HG03196 (cell line): ENCODE data around the gene HMX3.

Experiments
- ATAC-seq: cut with Tn5 transposase; IDR thresholded peaks from one replicate; pipeline ENCODE4 v1.9.1; 2021; ENCODE audit not compliant: unreplicated experiment

HMX3 gene

DNA sequence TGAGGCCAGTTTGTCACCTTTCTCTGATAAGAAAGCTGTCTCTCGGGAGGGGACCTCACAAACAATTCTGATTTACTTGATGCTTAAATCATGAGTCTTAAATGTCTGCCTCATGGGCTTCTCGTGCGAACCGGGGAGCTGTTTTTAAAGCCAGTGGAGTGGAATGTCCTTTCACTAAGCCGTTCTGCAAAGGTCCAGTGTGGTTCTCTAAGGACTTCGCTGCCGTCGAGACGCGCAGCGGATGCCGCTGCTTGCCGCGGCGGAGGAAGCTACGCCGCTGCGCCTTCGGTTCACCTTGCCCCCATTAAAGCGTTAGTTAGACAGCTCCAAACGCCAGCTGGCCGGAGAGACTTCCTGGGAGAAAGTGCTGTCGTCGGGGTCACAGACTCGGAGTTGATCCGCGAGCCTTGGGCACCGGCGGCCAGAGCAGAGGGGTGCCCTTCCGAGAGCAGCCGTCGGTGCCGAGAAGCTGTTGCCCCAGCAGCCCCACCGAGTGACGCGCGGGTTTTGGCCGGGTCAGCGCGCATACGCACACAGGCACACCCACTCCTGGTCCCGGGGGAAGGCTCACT is 1.3 kb upstream of the HMX3 start:
- no peak for ATAC-seq

DNA sequence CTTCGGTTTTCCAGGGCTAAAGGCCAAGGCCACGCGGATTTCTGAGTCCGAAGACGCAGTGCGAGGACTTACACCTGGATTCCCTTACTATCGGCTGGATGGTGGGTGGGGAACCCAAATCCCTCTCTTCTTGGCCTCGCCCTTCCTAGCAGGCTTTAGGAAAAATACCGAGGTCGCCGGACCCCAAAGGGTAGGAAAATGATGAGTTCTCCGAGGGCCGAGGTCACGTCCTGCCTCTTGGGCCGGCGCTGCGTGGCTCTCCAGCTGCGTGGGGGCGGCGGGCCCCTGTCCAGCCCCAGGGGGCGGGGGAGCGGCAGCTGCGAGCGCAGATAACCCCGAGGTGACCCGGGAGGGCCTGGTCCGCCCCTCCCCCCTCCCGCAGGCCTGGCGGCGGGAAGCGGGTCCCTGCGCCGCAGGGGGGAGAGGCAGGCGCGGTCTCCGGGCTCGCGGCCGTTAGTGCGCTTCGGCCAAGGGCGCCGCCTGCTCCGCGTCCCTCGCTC is 805 bp upstream of the HMX3 start:
- ATAC-seq: no peak

DNA sequence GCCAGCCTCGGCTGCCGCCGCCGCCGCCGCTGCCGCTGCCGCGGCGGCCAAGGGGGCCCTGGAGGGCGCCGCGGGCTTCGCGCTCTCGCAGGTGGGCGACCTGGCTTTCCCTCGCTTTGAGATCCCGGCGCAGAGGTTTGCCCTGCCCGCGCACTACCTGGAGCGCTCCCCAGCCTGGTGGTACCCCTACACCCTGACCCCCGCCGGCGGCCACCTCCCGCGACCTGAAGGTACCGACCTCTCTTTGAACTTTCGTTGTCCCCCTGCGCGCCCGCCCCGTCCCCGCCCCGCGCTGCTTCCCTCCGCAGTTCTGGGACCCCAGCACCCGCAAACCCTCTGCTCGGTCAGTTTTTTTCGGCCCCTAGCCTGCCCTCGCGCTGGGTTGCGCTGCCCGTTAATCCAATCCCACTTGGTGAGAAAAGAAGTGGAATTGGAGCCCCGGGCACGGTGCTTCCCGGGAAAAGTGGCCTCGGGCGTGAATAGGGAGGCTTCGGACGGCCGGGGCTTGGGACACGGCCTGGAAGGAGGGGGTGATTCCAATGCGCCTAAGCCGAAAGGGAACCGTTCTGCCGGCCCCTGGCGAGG is 543 bp downstream of the HMX3 start:
- ATAC-seq: no peak

DNA sequence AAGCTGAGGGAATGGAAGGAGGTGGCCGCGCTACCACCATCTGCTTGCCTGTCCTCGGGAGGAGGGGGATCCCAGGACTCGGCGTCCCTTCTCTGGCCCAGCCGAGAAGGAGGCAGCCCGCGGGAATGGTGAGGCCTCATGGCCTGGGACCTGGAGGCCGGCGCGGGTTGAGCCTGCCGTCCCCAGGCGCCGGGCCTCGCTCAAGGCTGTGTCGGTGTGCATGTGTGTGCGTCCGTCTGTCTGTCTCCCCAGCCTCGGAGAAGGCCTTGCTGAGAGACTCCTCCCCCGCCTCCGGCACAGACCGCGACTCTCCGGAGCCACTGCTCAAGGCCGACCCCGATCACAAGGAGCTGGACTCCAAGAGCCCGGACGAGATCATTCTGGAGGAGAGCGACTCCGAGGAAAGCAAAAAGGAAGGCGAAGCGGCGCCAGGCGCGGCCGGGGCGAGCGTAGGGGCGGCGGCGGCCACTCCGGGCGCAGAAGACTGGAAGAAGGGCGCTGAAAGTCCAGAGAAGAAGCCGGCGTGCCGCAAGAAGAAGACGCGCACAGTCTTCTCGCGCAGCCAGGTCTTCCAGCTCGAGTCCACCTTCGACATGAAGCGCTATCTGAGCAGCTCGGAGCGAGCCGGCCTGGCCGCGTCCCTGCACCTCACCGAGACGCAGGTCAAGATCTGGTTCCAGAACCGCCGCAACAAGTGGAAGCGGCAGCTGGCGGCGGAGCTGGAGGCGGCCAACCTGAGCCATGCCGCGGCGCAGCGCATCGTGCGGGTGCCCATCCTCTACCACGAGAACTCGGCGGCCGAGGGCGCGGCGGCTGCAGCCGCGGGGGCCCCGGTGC is 1.3 kb downstream of the HMX3 start:
- no peak for ATAC-seq

DNA sequence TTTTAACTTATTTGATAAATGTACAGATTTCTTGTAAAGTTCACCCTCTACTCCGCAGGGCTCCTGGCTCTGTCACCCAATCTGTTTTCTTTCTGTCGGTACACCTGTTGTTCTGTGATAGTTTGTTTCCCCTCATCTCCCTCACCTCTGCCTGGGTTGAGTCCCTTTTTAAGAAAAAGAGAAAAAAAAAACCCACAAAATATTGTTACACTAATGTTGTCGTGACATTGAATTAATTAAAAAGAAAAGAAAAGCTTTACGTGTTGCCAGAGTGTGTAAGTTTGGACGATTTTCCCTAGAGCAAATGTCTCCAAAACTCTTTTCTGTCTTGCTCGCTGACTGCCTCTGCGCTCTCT is 3.4 kb downstream of the HMX3 start:
- ATAC-seq: no peak

DNA sequence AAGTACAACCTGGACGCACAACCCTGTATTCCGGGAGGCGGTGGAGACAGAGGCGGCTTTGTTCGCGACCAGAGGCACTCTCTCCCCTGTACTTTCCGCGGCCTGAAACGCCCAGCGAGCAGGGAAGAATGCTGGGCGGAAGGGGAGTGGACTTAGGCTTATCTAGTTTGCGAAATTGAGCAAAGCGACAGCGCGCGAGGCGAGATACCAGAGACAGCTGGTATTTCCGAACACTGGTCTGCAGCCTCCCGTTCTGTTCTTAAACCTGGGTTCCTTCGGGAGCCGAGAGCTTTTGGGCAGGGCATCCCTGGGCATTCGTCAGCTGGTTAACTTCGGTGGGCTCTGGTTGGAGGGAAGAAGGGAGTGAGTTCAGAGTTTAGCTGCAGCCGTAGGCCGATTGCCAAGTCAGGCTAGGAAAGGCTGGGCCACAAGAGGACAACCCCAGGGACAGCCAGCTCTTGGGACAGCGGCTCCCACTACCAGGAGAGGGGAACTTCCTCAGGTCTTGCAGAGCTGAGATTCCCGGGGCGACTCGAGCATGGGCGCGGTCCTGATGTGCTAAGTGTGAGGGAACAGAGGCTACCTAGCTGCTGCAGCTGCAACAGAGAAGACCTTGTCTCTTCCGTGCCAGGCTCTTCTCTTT is 3.9 kb downstream of the HMX3 start:
- ATAC-seq: no peak

DNA sequence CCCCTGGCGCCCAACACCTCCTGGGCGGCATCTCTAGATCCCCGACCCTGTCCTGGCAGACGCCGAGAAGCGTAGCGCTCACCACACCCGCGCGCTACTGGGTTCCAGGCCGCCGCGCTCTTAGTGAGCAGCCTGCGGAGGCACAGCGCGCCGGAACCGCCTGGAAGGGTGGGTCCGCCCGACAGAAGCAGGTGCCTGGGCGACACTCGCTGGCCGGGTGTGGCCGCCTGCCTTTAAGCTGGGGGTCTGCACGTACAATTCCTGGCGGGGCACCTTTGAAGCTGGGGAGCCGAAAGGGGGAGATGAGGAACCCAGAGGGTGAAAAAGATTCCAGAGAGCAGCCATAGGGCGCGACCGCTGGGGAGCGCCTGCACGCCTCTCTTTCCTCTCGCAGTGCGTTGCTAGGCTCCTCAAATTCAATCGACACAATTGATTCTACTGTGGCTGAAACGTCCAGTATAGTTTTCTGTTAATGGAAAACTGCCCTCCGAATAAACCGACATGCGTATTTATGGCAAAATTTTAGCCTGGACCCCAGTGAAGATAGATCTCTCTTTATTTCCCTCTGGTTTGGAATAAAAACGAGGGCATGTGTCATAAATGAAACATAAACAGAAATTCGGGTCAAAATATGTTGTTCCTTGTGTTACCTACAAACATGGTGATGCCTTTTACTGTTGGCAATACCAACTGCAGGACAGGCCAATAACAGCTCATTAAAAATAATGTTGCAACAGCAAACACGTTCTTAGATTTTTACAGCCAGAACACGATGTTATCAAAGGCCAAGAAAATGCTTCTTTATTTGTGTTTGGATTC is 4.6 kb downstream of the HMX3 start:
- ATAC-seq: no peak

DNA sequence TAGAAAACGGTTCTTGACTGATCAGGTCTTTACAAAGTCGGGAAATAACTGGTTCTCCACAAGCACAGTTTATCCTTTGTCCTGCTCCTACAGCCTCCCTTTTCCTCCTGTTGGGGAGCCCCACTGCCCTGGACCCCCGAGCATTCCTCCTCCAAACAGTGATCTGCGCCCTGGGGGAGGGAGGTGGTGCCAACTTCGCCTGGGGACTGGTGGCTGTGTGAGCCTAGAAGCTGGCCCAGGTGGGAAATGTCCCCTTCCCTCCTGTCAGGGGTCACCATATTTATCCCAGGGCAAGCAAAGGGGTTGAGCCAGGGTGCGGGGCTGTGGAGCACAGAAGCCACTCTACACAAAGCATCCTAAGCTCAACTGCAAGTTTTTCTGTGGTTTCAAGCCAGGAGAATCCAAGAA is 5.2 kb downstream of the HMX3 start:
- no peak for ATAC-seq

DNA sequence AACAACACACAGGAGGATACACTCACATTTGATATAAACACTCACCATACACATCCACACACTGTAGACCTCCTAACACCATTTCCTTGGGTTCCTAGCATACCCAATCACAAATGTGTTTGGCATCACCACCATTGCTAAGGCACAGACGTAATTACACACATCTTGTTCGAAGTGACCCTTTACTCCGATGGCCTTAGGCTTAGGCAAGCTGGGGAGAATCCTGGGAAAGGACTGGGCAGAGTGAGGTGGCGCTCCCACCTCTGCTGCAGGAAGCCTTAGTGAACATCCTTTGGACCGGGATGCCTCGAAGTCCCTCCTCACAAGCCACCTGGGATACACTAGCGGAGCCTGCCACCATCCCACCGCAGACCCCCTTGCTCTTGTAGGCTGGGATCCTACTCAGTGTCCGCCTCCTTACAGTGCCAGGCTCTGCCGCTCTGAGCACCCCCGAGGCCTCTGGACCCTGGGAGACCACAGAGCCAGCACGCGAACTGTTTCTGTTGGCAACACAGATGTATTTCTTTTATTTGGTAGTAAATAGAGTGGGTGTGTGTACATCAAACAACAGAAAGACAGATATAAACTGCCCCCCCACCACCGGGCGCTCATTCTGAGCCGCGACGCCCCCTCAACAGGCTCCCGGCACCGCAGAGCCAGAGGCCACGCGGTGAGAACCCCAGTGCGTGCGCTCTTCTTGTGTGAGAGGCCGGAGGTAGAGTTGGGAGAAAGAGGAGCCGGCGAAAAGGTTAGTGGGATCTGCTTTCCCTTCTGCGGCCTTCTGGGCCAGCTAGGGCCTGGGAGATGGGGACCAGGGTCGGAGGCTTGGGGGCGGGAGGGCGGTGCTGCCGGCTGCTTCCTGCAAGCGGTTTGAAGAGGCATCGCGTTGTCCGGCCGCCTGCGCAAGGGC is 6.3 kb downstream of the HMX3 start:
- ATAC-seq: no peak

DNA sequence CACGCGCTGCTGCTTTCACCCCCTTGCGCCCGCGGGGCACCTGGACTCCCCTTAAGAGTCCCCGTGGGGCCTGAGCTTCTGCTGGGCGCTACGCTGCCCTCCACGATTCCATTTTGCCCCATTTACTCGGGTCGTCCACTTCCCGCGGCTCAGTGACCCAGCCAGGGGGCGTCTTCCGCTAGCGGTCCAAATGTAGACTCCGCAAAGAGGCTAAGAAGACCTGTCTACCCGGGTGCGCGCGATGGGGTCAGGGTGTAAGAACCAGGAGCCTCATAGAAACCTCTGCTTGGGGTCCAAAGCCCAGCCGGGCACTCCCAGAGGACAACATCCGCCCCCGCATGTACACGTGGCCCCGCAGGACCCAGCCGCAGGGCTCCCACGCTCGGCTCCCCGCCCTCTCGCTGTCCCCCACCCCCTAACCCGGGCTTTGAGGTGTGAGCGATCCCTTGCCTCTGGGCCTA is 7.0 kb downstream of the HMX3 start:
- no peak for ATAC-seq

DNA sequence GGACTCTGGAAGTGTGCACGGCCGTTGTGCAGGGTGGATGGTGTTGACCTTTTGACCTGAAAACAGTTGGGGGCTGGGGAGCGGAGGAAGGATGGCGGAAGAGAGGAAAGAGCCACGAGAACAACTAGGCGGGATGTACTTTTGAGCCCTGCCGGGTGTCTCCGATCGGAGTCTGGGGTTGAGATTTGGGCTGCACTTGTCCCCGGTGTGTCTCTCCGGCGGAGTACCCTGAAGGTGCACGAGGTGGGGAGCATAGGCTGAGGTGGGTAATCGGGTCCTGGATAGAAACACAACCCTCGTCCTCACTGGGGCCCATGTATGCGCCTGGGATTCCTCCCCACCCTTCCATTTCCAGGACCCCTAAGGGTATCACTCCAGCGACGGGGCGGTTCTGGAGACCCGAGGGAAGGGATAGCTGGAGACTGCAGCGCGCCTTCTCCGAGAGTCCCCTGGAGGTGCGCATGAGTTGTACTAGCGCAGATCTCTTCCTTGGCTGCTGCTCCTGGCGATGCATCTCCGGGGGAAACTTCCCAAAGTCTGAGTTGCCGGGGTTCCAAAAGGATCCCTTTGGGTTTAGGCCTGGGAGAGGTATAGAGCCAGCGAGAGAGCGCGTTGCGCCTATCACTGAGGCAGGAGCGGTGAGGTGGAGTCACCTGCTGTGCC is 7.5 kb downstream of the HMX3 start:
- no peak for ATAC-seq

DNA sequence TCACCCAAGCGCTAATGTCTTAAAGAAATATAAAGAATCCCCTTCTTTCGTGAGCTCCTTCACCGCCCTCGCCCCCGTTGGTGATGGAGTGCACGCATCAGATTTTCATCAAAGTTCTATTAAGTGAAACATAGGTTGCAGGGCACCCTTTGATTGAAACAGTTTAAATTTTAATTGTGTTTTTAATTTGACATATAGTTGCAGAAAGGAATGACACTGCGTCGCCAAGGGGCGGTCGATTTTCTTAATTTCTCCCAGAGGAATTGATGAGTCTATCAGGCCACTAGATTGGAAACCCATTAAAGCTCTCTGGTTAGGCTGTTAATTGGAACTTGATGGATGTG is 8.0 kb downstream of the HMX3 start:
- no peak for ATAC-seq

DNA sequence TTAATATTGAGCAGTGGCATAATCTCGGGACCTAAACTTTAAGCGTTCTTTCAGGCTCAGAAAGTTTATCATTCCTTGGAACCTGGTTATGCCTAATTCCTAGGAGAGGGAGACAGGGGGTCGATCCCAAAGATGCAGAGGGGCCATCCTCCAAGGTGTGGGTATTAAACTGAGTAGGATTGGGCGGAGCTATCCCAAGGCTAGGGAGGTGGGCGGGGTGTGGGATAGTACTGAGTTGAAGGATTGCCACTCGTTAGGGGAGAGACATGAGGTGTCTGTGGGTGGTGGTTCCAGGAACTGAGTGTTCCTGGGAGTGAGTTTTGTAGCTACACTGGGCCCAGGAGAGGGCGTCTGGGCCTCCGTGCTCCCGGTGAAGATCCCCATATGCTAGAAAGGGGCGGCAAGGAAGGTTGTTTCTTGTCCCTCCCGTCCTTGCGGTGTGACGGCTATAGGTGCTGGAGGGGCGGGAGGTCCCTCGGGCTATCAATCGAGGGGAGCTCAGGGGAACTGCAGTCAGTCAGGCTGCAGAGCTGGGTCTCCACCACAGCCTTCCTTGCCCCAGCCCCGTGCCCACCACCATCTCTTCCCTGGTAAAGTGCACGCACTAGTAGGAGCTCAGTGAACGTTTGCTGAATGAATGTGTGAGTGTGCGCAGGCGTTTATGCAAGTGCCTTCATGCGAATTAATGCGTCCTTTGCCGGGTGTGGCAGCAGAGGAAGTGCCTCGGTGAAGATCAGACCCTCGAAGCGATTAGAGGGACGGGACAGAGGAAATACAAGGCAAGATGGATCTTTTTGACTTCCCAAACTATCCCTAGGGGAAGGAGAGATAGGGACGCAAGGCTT is 9.1 kb downstream of the HMX3 start:
- ATAC-seq: no peak

DNA sequence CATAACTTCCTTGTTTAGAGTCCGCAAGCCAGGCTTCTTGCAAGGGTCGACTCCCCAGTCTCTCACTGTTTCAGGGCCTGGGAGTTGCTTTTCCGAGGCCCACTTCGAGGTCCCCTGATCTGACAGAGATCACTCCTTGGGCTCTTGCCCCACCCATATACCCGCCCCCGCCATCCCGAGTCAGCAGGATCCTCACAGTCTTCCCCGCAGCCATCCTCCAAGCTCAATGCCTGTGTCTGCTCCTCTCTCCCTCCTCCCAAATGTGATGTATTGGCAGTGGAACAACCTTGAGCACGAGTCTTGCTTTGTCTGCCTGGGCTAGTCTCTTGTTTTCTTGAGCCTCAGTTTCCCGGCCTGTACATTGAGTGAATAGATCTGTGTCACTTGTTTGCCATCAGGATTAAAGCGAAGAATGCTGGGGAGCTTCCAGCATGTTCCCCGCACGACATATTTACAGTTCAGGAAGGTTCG is 9.8 kb downstream of the HMX3 start:
- no peak for ATAC-seq

DNA sequence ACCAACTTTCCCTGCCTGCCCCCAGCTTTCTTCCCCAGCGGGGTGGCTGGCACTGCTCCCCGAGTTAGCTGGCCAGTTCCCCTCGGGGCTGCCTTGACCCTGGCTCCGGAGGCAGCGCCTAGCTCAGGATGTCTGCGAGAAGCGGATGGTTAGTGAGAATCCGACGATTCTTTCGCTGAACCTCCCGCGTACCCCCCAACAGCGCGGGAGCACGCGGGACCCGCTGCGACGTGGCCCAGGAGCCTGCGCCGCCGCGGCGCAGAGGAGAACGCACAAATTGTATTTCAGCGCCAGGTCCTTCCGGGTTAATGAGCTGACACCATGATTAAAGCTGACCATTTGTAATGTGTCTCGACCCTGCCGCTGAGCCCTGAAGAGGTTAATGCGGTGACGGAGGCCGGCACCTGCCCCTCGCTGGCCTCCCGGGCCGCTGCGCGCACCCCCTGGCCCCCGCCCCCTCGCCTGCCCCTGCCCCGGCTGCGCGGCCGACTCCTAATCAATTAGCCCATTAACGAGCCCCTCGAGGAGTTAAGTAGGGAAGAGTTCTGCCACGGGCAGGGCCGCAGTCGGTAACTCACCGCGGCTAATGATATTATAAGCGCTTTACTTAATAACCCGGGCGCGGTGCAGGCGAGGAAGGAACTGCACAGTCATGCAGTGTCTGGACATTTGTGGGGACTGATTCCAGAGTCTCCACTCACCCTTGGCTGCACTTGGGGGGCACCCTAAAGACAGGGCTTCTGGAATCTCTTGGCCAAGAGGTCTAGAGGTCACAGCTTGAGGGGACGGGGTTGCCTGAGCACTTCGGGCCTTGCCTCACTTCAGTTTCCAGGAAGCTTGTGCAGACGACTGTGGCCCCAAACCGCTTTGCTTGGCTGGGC is 10.5 kb downstream of the HMX3 start:
- ATAC-seq: no peak

DNA sequence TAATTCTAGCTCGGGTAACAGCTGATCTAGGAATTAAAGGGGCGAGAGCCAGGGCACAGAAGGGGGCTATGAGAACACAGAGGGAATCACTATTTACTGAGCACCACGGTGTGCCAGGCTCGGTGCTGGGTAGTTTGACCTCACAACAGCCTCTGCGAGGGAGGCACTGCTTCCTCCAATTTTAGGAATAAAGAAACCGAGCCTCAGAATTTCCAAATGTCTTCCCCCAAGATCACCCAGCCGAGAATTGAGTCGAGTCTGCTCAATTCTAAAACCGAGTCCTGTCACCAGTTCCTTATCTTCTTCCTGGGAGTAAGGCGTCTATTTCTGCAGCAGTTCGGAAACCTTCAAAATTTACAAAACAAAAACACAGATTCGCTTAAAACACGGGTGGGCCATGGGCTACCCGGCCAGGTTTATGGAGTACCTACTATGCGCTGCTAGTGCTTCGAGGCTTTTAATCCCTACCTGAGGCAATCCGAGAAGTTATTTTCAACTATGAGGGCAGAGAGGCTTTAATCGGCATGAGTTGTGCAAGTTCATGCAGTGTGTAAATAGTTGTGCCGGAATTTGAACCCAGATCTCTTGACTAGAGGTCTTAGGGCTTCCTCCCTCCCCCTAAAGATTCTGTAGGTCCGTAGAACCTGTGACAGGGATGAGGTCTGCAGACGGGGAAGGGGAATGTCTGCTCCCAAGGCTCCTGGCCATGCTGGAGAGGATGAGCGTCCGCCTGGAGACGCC is 11.3 kb downstream of the HMX3 start:
- no peak for ATAC-seq
